ENCODE measurements around the gene MAFG. TPM values are rescaled to one million over a fixed set of nuclear protein-coding genes. Genes with fewer than 3 reads are reported as not detected.

The MAFG gene
- total and polyA plus RNA-seq, 2 experiments from 2014 or later: 17.2 to 33.4 TPM

GRCh38 chr17:81957691-81958432 is 30.3 kb upstream of the MAFG start:
- Mint-ChIP-seq H3K36me3 (ENCODE audit: low read depth) (no peaks in the 10 kb centered on the region; the same call in 2 of the 3 replicates), H3K4me3 (no peak overlapping the region; the same call in 2 of the 3 replicates), H3K27me3 (ENCODE audit: insufficient read depth, low read depth, poor library complexity) (peaks cover 43% of the 10 kb centered on the region), H3K9me3 (peaks cover 3% of the 10 kb centered on the region; the same call in 1 of the 3 replicates), H3K27ac (no peak overlapping the region), H3K4me1 (no peaks in the 10 kb centered on the region; the same call in 2 of the 3 replicates)
- no peak for TF ChIP-seq POLR2AphosphoS5 (IDR thresholded peaks at IDR 0.05; ENCODE audit: low read depth)
- no peak for TF ChIP-seq ZNF331 (CRISPR knock-in tag; IDR thresholded peaks at IDR 0.05; ENCODE audit: low read depth)
- TF ChIP-seq JUNB (IDR thresholded peaks at IDR 0.05; ENCODE audit: unreplicated experiment): no peak
- TF ChIP-seq EZH2phosphoT487 (IDR thresholded peaks at IDR 0.05; ENCODE audit: unreplicated experiment): no peak
- TF ChIP-seq EZH2 (IDR thresholded peaks at IDR 0.05; ENCODE audit: low read depth, unreplicated experiment): no peak
- TF ChIP-seq ETS1 (IDR thresholded peaks at IDR 0.05): no peak
- no peak for TF ChIP-seq STAT1 (IDR thresholded peaks at IDR 0.05; ENCODE audit: unreplicated experiment)
- TF ChIP-seq CREB1 (CRISPR knock-in tag; IDR thresholded peaks at IDR 0.05; ENCODE audit: low read depth): no peak
- no peak for TF ChIP-seq ZNF462 (CRISPR knock-in tag; IDR thresholded peaks at IDR 0.05)
- no peak for TF ChIP-seq REST (IDR thresholded peaks at IDR 0.05; ENCODE audit: unreplicated experiment)
- TF ChIP-seq NANOG (IDR thresholded peaks at IDR 0.05; ENCODE audit: borderline replicate concordance): no peak
- TF ChIP-seq CTCF (conservative IDR thresholded peaks at IDR 0.05; ENCODE audit: low read depth in 2 of 2): no peak
- TF ChIP-seq ZNF114 (CRISPR knock-in tag; IDR thresholded peaks at IDR 0.05): no peak
- ATAC-seq: no peak
- Histone ChIP-seq H2AFZ (no peak overlapping the region), H3F3A (replicated peaks; ENCODE audit: low read depth) (peaks cover 9% of the 10 kb centered on the region), H3K79me2 (replicated peaks; ENCODE audit: insufficient read depth) (no peaks in the 10 kb centered on the region), H3K9me2 (ENCODE audit: insufficient read depth) (no peaks in the 10 kb centered on the region), H3K4me2 (no peak overlapping the region), H4K20me1 (replicated peaks; ENCODE audit: insufficient read depth) (0 out of 2 replicates have a peak, but pooled peaks cover 6% of the 10 kb centered on the region), H3K4me3 (no peak overlapping the region), H3K36me3 (ENCODE audit: insufficient read depth) (no peaks in the 10 kb centered on the region), H3K27ac (ENCODE audit: low read depth) (no peak overlapping the region), H3K4me1 (ENCODE audit: insufficient read depth) (peaks cover 5% of the 10 kb centered on the region; the same call in 1 of the 2 replicates), H3K27me3 (ENCODE audit: insufficient read depth) (peaks cover 59% of the 10 kb centered on the region)
- no peak for DNase-seq (ENCODE audit: low spot score)
